NCI-H226 (cell line): ENCODE data around the gene CR1.
A peak's percentile ranks its signal among the peaks of the same experiment; 100 is the strongest.
"Not testable (repeated sequence)": the region's sequence is repeated elsewhere in the genome, so short reads cannot be mapped to it uniquely, and the experiment has no call there.

Source experiments
- DNase-seq: peaks from one replicate; pipeline ENCODE4 v3.0.0-alpha.2; 2015

Gene CR1

GRCh38 chr1:207646944-207647579 lies 151.1 kb downstream of the CR1 start:
- no peak for DNase-seq

- no peak for DNase-seq
Observed at GRCh38 chr1:207647671-207648333, 151.8 kb downstream of the CR1 start.

- DNase-seq = no peak
Observed at GRCh38 chr1:207648334-207649209, 152.6 kb downstream of the CR1 start.

- DNase-seq = no peak
Observed at GRCh38 chr1:207649210-207649753, 153.3 kb downstream of the CR1 start.

- no peak for DNase-seq
Observed at GRCh38 chr1:207649865-207650580, 154.1 kb downstream of the CR1 start.

- no peak for DNase-seq
Observed at GRCh38 chr1:207651583-207651982, 155.6 kb downstream of the CR1 start.

GRCh38 chr1:207654320-207654719 lies 158.4 kb downstream of the CR1 start:
- DNase-seq = no peak

GRCh38 chr1:207658408-207658807 lies 162.5 kb downstream of the CR1 start:
- no peak for DNase-seq

- no peak for DNase-seq
Observed at GRCh38 chr1:207658904-207659485, 163.0 kb downstream of the CR1 start.

- no peak for DNase-seq
Observed at GRCh38 chr1:207659545-207660153, 163.7 kb downstream of the CR1 start.

- DNase-seq = not testable (repeated sequence)
Observed at GRCh38 chr1:207661420-207661819, 165.5 kb downstream of the CR1 start.

GRCh38 chr1:207666342-207666741 lies 170.4 kb downstream of the CR1 start:
- DNase-seq = no peak

GRCh38 chr1:207669528-207670009 lies 173.6 kb downstream of the CR1 start:
- no peak for DNase-seq

- DNase-seq = no peak
Observed at GRCh38 chr1:207670192-207670591, 174.2 kb downstream of the CR1 start.

- no peak for DNase-seq
Observed at GRCh38 chr1:207670997-207671396, 175.0 kb downstream of the CR1 start.

GRCh38 chr1:207672522-207673130 lies 176.7 kb downstream of the CR1 start:
- DNase-seq = no peak

- peak; percentile 43 for DNase-seq
Observed at GRCh38 chr1:207673399-207673798, 177.4 kb downstream of the CR1 start.

- no peak for DNase-seq
Observed at GRCh38 chr1:207676153-207676552, 180.2 kb downstream of the CR1 start.

GRCh38 chr1:207680590-207681388 lies 184.8 kb downstream of the CR1 start:
- peak; percentile 80 for DNase-seq

GRCh38 chr1:207682872-207683434 lies 187.0 kb downstream of the CR1 start:
- not testable (repeated sequence) for DNase-seq
